ENCODE data around the gene IER5.

IER5 gene

DNA sequence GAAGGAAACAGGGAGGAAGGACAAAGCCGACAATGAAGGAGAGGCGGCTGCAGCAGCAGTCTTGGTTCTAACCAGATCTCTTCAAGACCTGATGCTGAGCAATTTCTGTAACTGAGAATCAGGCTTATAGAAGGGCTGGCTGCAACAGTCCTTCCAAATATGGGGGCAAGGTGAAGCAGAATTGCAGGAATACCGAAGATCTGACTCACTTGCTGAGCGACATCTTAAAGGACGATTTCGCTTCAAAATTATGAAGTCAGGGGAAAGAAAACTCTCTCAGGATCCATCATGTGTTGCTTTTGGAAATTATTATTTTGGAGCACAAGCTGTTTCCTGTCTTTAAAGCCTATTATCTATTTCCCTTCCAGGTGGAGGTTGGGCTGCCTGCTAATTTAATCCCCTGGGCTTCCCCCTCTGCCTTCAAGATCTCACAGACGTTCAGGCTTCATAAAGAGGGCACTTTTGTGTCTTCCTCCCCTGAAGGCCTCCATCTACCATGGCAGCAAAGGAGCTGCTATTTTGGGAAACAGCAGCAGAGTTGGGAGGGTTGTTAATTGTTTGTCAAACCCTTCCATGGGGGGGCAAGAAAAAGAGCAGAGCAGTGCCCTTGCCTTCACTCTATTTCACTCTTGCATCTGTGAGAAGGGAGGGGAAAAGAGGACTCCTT is 10.8 kb upstream of the IER5 start:
- DNase-seq = no peak

DNA sequence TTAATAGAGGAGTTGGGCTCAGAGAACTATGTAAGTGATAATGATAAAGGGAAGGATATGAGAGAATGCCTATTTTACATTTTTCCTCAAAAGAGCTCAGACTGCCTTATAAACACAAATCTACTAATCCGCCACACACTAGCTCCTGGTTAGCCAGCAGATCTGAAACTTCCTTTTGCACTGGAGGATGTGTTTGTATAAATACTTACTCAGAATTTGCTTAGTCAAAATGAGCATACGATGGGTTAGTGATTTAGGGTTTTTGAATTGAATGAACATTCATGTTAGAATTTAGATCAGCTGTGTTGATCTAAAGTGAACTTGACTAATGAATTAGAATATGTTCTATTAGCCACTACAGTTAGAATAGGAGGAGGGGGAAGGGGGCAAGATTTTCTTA is 9.1 kb upstream of the IER5 start:
- DNase-seq = no peak

DNA sequence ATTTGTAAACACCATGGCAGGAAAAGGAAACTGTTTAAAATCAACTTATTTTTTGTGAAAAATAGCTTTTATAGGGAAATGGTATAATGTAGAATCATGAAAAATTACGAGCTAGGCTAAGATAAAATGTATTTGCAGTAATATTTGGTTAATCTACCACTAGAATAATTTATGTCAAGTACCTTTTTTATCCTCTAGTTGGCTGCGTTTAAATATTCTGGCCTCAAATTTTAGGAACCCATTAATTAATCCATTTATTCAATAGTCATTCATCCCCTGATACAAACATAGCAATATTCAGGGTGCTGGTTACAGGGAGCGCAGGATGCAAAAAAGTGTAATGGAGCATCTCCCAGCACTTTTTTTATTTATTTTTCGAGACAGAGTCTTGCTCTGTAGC is 8.6 kb upstream of the IER5 start:
- DNase-seq = no peak

DNA sequence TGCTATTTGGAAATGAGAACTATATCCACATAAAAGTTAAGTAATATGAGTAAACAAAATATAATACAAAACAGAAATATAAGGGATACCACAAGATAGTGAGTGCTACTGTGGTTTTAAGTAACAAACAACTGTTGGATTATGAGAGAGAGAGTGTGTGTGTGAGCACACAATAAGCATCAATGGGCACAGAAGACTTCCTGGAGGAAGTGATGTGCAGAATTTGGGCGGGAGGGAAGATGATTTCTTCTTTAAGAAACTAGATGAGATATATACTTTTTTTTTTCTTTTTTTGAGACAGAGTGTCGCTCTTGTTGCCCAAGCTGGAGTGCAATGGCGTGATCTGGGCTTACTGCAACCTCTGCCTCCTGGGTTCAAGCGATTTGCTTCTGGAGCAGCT is 7.9 kb upstream of the IER5 start:
- no peak for DNase-seq

DNA sequence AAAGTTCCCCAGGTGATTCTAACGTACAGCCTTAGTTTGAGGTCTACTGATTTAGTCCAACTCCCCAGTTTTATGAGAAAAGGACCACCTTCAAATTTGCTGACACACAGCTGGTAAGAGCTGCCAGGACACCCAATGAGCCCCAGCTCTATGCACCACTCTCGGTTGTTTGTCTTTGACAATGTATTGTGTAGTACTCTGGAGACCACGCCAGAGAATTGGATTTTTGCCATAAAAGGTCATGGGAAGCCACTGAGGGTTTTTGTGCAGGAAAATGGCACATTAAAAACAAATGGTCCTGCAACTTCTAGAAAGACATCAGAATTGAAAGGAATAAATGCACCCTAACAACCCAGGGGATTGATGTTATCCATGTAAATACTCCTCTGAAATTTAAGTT is 7.1 kb upstream of the IER5 start:
- no peak for DNase-seq

DNA sequence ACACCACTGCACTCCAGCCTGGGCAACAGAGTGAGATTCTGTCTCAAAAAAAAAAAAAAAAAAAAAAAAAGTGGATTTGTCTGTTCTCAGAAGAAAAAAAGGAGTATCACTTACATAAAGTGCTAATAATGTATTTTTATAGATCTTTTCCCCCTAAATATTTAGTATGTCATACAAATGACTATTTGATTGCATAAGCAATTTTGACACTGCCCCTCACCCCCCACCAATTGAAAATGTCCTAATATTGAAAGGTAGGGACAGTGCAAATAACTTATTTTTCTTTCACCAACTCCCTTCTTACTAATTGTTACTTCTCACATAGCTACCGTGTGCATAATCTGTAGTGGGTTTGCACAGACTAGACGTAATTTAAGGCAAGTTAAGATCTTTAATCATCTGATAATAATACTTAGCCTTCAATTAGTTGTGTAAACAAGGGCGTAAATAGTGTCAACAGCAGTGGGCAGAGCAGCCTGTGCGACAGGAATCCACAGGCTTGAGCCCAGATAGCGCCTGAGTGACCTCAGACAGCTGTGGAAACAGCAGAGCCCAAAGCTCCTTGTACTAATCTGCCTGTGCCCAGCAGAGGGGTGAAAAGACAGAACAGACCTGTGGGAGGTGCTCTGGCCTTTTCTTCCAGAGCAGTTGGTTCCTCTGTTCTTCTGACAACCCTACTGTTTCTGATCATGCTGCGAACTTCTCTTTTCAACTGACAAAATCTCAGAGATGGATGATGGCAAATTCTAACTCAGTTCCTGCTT is 4.5 kb upstream of the IER5 start:
- no peak for DNase-seq

DNA sequence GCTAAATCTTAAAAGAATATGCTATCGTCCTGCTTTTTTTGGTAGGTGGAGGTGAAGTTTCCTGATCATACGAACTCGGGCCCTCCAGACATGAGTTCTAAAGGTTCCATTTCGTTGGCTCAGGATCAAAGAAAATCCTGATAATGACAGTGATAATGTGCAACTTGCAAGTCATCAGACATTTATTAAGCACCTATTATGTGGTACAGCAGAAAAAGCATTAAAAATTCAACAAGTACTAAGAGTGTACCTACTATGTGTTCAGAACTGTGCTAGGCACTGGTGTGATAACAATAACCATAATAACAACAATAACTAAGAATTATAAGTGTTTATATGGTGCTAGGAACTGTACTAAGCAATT is 3.9 kb upstream of the IER5 start:
- no peak for DNase-seq

DNA sequence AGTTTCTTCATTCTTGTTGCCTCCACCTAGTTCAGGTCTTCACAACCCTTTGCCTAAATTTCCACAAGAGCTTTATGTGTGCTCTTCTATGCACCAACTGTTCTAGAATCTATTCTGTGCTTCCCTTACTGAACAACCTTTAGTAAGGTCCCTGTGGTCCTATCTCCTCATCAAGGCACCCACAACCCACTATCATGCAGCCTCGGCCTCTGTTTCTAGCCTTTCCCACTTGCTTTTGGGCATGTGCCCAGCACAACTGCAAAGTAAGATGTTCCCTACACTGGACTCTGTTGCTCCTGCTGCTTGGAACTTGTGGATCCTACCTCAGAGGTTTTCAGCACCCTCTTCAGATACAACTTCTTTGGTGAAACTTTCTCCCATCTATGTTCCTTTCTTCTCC is 2.4 kb upstream of the IER5 start:
- no peak for DNase-seq

DNA sequence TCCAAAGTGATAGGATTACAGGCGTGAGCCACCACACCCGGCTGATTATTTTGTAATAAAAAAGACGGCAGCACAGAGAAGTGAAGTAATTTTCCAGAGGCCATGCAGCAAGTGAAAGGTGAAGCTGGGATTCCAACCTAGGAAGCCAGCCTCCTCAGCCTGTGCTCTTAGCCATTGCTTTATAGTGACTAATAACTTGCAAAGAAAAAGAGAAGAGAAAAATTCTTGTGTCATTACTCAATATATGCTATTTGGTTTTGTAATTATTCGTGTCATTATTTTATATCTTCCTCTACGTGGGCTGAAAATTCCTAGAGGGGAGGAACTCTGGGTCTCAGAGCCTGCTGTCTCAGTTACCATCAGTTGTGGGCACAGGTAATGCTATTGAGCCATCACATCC is 1.6 kb upstream of the IER5 start:
- DNase-seq = no peak

DNA sequence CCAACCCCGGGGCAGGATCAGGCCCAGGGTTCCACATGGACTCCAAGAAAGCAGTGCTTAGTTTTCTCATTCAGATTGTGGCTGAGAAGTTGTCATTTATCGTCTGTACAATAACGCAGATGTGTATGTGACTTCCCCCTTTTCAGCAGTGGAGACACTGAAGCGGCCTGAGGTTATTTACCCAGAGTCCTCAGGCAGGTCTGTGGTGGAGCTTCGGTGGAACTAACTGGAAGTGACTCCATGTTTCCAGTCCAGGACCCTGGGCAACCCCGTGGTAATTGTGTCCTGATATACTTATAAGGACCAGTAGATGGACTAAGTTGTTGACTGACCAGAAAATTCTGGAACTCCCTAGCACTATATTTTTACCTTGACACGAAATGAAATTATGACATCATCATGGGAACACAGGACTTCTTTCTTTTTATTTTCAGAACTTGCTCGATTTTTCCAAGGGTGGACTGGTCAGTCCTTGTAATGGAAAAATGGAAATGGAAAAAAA is 1.0 kb upstream of the IER5 start:
- DNase-seq = no peak

DNA sequence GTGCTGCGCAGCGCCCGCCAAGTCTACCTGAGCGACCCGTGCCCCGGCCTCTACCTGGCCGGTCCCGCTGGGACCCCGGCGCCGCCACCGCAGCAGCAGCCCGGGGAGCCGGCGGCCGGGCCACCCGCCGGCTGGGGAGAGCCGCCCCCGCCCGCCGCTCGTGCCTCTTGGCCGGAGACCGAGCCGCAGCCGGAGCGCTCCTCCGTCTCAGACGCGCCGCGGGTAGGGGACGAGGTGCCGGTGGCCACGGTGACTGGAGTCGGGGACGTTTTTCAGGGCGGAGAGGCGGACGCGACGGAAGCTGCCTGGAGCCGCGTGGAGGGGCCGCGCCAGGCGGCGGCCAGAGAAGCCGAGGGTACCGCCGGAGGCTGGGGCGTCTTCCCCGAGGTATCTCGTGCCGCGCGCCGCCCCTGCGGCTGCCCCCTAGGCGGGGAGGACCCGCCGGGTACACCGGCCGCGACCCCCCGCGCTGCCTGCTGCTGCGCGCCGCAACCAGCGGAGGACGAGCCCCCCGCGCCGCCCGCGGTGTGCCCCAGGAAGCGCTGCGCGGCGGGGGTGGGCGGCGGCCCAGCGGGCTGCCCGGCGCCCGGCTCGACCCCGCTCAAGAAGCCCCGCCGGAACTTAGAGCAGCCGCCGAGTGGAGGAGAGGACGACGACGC is 646 bp downstream of the IER5 start:
- no peak for DNase-seq

DNA sequence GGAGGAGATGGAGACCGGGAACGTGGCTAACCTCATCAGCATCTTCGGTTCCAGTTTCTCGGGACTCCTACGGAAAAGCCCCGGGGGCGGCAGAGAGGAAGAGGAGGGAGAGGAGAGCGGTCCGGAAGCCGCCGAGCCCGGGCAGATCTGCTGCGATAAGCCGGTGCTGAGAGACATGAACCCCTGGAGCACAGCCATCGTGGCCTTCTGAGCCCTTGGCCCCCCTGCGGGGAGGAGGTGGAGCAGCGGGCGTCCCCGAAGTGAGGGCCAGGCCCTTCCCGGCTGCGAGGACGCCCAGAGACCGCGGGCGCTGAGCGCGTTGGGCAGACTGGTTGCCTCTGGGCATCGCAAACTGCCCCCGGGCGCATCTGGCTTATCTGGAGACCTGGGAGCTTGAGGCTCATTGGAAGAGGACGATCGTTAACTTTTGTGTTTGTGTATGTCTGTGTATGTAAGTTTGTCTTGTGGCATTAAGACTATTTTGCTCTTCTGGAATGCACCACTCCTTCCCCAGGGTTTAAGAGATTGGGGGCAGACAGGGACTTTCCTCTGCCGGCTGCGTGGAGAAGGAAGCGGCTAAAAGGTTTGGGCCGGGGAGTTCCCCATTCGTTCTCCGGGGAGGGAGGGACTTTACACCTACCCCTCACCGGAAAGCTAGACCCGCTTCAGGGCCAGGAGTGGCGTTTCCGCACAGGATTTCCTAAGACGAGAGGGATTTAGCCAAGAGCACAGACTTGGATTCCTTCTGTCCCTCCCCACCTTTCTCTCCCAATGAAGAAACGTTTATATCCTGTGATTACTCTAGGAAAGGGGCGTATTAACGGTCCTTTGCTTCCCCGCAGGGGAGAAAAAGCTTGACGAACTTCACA is 1.4 kb downstream of the IER5 start:
- DNase-seq = peak; percentile 79

DNA sequence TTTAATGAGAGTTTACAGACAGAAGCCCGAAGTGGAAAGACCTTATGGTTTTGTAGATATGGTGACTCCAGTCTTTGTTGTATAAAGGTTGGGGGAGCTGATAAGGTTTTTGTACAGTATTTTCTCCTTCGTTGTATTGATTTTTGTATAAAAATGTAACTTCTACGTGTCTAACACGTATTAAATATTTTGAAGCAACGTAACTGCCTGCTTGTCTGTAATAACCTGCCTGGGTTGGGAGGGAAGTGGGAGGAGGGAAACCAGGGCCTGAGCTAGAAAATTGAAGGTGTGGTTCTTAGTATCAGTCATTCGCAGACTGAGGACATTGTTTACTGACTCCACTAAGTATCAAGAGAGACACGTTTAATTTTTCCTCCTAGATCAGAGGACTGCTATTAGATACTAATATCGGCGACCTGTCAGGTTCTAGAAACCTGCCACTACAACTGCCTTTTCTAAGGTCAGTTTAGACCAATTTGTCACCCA is 2.2 kb downstream of the IER5 start:
- no peak for DNase-seq

DNA sequence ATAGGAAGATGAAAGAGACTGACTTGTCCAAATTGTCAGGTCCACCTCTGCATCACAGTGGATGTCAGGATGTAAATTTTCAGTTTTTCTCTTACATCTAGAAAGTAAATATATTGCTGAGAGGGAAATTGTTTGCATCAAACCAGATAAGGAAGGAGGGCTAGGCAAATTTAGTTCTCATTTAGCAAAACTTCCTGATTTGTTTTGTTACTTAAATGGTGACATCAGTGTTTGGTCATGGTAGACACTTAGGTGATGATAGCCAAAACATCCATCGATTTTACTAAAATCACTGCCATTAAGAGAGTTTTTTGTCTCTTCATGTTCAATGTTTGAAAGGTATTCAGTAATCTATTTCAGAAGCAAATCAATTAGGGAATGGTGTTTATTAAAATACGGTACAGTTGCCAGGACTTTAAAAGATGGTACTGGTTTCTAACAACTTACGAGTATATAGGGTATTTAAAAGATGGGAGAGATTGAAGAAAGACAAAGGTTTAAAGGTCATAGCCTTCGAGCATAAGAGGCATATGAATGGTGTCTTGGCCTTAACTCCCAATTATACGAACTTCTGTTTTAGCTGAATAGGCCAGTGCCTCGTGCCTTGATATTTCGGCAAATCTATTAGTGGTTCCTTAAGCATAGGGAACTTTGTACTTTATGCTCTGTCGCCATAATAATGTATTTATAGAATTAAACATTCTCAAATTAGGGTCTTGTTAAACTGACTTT is 3.0 kb downstream of the IER5 start:
- no peak for DNase-seq

DNA sequence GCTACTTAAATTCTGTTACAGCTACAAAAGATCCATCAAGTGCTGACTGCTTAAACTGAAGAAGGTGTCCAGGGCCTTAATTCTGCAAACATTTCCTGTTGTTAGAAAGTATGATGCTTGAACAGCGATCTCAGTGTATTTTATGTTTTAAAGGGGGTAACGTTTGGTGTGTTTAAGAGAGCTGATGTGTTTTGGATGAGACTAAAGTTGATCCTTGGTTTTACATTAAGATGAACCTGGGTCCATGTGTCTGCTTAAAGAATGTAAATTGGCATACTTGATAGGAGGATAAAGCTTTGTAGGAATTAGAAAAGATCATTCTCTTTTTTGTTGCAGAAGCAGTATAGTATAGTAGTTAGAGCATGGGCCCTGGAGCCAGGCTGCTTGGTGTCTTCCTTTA is 3.6 kb downstream of the IER5 start:
- DNase-seq = no peak

DNA sequence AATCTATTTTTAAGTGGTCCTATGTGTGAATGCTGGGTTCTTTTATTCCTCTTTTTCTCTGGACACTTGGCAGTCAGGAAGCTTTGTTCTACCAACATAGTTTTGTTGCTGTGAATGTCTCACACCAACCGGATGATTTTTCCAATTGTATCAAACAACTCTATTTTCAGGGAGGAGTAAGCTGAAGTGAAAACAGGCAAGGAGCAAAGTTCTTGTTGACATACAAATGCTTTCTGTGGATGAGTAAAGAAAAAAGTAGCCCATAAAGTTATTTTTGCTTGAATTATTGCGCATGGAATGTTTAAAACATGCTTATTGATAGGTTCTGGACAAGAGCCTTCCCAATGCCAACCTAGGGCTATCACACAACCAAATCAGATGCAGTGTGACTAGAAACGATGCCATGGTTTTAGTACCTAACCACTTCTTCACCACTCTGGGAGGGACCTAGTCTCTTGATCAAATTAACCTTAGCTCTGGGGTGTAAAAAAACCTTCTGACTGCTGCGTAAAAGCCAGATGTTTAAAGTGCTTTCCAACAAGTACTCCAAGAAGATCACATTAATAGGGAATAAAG is 4.5 kb downstream of the IER5 start:
- no peak for DNase-seq

DNA sequence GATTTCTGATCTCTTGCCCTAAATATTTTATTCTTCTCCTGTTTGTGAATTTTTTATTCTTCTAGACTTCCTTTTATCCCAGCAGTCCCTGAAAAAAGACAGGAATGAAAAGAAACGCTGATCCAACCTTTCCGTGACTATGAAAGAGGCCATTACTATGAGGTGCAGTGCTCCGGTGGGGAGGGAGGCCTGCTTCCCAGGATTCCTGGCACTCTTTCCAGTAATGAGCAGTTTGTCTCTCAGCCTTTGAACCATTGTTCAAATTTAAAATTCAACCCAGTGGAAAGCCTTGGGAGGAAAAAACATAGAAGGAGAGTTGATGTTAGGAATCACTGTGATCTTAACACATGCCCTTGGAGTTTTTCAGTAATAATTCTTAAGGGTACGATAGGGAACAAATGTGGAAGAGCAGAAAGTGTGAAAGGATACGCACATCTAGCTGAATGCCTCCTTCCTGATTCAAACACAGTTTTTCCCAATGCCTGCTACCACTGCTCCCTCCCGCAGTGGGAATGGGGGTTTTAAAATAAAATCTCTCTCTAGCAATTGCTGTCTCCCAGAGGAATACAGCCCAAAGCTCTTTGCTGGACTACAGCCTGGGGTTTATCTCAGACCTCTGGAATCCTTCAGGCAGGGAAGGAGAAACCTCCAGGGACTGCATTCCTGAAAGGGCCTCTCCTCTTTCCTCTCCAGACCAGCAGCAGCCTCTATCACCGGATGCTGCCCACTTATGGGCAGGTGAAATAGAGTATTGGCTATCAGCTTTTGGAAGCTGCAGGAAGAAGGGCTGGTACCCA is 6.1 kb downstream of the IER5 start:
- peak; percentile 50 for DNase-seq

DNA sequence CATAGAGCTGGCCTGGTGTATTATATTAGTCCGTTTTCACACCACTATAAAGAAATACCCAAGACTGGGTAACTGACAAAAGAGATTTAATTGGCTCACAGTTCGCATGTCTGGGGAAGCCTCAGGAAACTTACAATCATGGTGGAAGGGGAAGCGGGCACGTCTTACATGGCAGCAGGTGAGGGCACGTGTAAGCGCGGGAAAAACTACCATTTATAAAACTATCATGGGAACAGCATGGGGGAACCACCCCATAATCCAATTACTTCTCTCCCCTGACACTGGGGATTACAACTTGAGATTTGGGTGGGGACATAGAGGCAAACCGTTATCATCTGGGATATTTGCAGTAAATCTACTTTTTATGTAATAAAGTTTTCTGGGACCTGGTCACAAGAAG is 6.8 kb downstream of the IER5 start:
- DNase-seq = no peak

DNA sequence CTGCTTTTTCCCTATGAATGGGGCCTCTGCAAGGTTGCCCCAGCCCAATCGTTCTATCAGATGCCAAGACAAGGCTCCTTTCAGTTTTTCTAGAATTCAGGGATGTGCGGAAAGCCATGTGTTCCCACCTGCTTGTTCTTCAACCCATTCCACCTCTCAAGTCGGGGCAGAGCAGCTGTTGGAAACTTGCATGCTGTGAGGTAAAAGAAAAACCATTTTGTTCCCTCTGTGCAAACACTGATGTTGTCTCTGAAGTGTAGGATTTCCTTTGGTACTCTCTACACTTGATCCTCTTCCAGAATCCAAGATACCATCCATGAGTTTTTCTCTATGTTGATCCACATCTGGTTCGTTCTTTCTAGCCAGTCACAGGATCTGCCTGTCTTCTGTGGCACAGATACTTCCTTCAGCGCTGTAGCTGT is 7.3 kb downstream of the IER5 start:
- DNase-seq = no peak

DNA sequence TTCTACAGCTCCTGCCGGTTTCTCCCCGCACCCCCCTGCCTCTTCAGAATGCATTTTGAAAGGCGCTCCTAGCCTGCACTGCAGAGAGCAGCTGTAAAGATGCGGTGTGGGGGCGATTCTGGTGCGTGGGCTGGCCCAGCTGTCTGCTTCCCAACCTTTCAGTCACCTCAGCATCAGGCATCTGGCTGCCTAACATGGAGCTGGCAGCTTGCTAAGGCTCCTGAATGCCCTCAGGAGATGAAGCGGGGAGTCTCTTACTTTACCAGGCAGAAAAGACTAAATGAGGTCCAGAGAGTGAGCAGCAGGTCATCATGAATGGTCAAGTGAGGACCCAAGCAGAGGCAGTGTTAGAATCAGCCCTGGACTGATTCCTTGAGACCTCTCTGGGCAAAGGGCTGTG is 8.7 kb downstream of the IER5 start:
- peak; percentile 53 for DNase-seq

Data from right hindlimb (tissue), 1 donor.